ENCODE data around the gene SF3B4. TPM values are rescaled to one million over a fixed set of nuclear protein-coding genes. Genes with fewer than 3 reads are reported as not detected.

The SF3B4 gene
- total RNA-seq, 1 experiment from 2014 or later, result 23.5 TPM

DNA sequence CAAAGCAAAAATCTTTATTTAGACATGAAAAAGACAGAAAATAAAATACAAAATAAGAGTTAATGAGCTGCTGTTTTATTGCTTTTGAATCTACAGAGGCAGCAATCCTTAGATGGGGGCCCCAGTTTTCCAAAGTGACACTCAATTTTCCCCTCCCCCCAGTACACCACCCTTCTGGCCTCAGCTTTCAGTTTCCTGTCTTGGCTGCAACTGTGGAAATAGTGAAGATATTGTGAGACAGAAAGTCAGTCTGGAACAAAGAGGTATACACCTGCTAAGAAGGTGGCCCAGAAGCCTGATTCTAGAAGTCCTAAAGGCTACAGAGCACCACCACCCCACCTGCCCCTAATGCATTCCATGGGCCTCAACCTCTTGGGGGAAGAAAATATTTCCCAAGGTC is 10.2 kb upstream of the SF3B4 start:
- peak; percentile 19 for DNase-seq
- TF ChIP-seq EZH2 (IDR thresholded peaks at IDR 0.05; ENCODE audit: low read length, unreplicated experiment) (no peak), EZH2phosphoT487 (IDR thresholded peaks at IDR 0.05; ENCODE audit: borderline replicate concordance, low read length) (no peak)
- TF ChIP-seq, protein P1, sequence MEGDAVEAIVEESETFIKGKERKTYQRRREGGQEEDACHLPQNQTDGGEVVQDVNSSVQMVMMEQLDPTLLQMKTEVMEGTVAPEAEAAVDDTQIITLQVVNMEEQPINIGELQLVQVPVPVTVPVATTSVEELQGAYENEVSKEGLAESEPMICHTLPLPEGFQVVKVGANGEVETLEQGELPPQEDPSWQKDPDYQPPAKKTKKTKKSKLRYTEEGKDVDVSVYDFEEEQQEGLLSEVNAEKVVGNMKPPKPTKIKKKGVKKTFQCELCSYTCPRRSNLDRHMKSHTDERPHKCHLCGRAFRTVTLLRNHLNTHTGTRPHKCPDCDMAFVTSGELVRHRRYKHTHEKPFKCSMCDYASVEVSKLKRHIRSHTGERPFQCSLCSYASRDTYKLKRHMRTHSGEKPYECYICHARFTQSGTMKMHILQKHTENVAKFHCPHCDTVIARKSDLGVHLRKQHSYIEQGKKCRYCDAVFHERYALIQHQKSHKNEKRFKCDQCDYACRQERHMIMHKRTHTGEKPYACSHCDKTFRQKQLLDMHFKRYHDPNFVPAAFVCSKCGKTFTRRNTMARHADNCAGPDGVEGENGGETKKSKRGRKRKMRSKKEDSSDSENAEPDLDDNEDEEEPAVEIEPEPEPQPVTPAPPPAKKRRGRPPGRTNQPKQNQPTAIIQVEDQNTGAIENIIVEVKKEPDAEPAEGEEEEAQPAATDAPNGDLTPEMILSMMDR (conservative IDR thresholded peaks at IDR 0.05; ENCODE audit: low read depth, low read length), result no peak
- H3K36me3 ChIP-seq (ENCODE audit: low read depth, low read length), result no peaks in the 10 kb centered on the region
- peak overlapping the region; percentile 90 for H3K27ac ChIP-seq (ENCODE audit: low read length)
- no peaks in the 10 kb centered on the region for H4K20me1 ChIP-seq (ENCODE audit: low read length)
- H3K27me3 ChIP-seq (ENCODE audit: low read length), result no peaks in the 10 kb centered on the region
- POLR2A ChIA-PET (ENCODE audit: unreplicated experiment), result interaction anchor here (0.7 kb wide), 2 partner anchors 249 to 426 kb away, joined by 3 read pairs; partner anchors contain the start of gene RPRD2
- peak overlapping the region; percentile 81 for H3K4me2 ChIP-seq (ENCODE audit: low read length)
- BruUV-seq (replicated peaks), result TSS peak; percentile 76
- no peak overlapping the region for H2AFZ ChIP-seq (ENCODE audit: low read length)
- CTCF ChIA-PET, result interaction anchor here (0.6 kb wide), 1 partner anchor 113 kb away, joined by 5 read pairs; no protein-coding TSS in a partner anchor
- no peaks in the 10 kb centered on the region for H3K9me2 ChIP-seq (replicated peaks; ENCODE audit: low read length)
- peaks cover 43% of the 10 kb centered on the region for H3K4me1 ChIP-seq (ENCODE audit: insufficient read depth, low read length)
- H3K4me3 ChIP-seq (ENCODE audit: low read length), result peak overlapping the region; percentile 75
- intact Hi-C loops (cut with micrococcal nuclease), result loop anchor here (1.0 kb wide), 1 partner anchor 10 kb away; the partner anchor contains the start of gene SF3B4
- H3K79me2 ChIP-seq (ENCODE audit: low read length), result no peaks in the 10 kb centered on the region
- H3K9me3 ChIP-seq (ENCODE audit: low read length), result no peaks in the 10 kb centered on the region
- H3F3A ChIP-seq (ENCODE audit: low read length, unreplicated experiment), result peaks cover 6% of the 10 kb centered on the region
- peak overlapping the region; percentile 8; the same call in 1 of the 2 replicates for H3K9ac ChIP-seq (ENCODE audit: low read length)
- ATAC-seq, result 0 out of 2 replicates have a peak, but pooled peaks have one; percentile 2

DNA sequence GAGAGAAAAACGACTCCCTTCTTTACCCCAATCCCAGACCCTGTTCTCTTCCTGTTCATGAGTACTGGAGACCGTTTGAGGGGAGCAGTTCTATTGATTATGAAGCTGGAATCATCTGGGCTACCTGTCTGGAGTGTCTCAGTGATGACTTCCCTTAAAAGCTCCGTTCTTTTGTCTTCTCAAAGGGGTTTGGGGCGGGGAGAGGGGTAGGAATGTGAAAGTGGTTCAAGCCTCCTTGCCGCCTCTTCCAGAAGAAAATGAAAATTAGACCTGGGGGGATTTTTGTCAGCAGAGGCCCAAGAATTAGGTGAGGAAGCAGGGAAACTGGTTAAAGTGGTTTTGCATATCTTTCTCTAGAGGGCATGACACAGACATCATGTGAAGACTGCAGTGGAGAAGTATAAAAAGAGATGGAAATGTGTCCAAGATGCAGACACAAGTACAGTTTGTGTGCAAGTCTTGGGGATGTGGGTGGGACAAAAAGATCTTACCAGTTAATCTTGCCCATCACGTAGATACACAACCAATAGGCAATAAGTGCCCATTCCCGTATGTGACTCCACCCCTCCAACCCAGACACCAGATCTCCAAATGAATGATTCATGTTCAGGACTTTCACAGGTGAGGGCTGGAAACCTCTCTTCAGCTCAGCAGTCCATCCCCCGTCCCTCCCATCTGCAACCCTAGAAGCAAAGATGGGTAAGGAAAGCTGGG is 9.5 kb upstream of the SF3B4 start:
- intact Hi-C loops (cut with micrococcal nuclease), result loop anchor here (1.0 kb wide), 1 partner anchor 10 kb away; the partner anchor contains the start of gene SF3B4
- H3K4me3 ChIP-seq (ENCODE audit: low read length), result peak overlapping the region; percentile 75
- H3K27me3 ChIP-seq (ENCODE audit: low read length), result no peaks in the 10 kb centered on the region
- peak overlapping the region; percentile 81 for H3K4me2 ChIP-seq (ENCODE audit: low read length)
- peak overlapping the region; percentile 59 for H3K9ac ChIP-seq (ENCODE audit: low read length)
- no peaks in the 10 kb centered on the region for H3K9me3 ChIP-seq (ENCODE audit: low read length)
- H3K79me2 ChIP-seq (ENCODE audit: low read length), result no peaks in the 10 kb centered on the region
- no TSS peak for BruUV-seq (replicated peaks)
- no peaks in the 10 kb centered on the region for H4K20me1 ChIP-seq (ENCODE audit: low read length)
- peak overlapping the region; percentile 90 for H3K27ac ChIP-seq (ENCODE audit: low read length)
- peak; percentile 96 for DNase-seq
- peaks cover 6% of the 10 kb centered on the region for H3F3A ChIP-seq (ENCODE audit: low read length, unreplicated experiment)
- H3K36me3 ChIP-seq (ENCODE audit: low read depth, low read length), result no peaks in the 10 kb centered on the region
- H3K9me2 ChIP-seq (replicated peaks; ENCODE audit: low read length), result no peaks in the 10 kb centered on the region
- peaks cover 43% of the 10 kb centered on the region for H3K4me1 ChIP-seq (ENCODE audit: insufficient read depth, low read length)
- peak overlapping the region; percentile 88 for H2AFZ ChIP-seq (ENCODE audit: low read length)
- ChIA-PET POLR2A (ENCODE audit: unreplicated experiment) (interaction anchor here (0.6 to 0.7 kb wide), 3 partner anchors 50 to 427 kb away, joined by 3 read pairs; partner anchors contain the start of gene RPRD2), CTCF (interaction anchor here (0.6 kb wide), 3 partner anchors 25 to 249 kb away, joined by 3 to 5 read pairs (median 4); no protein-coding TSS in a partner anchor)
- ATAC-seq, result peak; percentile 71
- TF ChIP-seq EZH2phosphoT487 (IDR thresholded peaks at IDR 0.05; ENCODE audit: borderline replicate concordance, low read length) (no peak), EZH2 (IDR thresholded peaks at IDR 0.05; ENCODE audit: low read length, unreplicated experiment) (no peak)
- TF ChIP-seq, protein P1 (conservative IDR thresholded peaks at IDR 0.05; ENCODE audit: low read depth, low read length), result 0 out of 2 replicates have a peak, but pooled peaks have one; percentile 16
